ENCODE data around the gene ZNF280C.

The ZNF280C gene

DNA sequence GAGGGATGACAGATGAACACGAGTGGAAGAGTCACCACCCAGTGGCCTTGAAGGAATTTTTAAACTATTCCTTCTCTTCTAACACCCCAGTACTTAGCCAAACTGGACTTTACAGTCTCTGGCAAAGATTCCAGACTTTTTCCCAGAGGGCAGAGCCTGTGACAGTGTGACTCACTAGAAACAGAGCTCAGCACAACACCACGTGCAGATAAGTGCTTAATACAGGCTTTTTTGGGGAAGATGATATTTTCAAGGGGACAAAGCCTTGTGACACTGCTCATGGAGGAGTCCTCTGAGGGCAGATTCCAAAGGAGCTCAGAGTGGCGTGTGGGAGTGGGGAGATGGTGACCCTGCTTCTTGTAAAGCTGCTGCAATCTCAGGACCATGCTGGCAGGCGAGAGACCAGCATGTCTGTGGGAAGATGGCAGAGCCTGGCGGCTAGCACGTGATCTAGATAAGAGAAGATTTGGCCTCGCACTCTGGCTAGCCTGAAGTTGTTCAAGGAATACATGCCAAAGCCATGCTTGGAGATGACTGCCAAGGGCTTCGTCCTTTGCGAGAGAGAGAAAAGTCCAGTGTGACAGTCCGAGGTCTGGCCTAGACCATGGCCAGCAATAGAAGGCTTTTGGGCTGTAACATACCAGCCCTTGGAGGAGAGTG lies 94.5 kb downstream of the ZNF280C start:
- DNase-seq, result no peak

DNA sequence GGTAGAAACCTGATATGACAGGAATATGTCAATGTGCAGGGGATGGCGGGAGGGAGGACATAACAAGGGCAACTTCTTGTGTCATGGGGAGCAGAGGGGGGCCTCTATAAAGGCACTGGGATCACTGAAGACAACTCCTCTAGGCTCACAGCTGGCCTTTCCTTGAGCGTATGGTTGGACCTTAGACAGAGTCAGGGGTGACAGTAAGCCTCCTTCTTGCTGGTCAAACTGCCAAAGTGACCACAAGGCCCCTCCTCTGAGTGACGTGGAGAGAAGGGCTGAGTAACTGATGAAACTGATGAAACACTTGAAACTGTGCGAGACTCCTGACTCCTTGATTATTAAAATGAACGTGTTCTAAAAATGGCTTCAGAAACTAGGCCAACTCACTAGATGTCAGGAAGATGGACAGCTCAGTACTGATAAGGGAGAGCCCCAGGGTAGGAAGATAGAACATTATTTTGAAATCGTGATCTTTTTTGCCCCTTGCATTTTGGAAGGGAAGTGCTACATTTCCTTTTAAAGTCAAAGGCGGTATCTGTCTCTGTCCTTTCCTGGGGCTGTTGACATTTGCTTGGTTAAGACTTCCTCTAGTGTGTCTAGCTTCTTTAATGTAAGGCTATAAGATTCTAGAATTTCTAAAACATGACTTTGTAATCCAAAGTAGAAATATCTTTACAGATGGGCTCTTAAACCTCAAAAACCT lies 95.4 kb downstream of the ZNF280C start:
- no peak for DNase-seq

DNA sequence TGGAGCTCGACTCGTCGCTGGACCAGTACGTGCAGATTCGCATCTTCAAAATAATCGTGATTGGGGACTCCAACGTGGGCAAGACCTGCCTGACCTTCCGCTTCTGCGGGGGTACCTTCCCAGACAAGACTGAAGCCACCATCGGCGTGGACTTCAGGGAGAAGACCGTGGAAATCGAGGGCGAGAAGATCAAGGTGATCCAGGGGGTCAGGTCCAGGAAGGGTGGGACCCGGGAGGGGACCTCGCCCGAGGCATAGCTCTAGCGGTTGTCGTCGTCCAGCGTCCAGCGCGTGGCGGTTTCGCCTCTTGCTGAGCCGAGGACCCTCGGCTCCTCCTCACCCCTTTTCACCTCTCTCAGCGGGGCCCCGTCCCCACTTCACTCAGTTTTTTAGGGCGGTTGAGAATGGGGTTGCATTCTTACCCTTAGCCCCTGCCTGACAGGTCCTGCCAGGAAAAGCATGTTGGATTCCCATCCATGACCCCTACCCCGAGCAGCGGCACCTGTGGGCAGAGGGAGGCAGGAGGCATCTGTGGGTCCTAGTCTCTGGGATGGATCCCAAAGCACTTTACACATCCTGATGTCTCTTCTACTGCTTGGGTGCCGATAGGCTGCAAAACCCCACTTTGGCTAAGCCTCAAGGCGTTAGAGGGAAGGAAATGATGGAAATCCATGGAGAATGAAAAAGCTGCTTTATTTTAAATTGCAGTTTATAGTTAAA lies 96.4 kb downstream of the ZNF280C start:
- no peak for DNase-seq

DNA sequence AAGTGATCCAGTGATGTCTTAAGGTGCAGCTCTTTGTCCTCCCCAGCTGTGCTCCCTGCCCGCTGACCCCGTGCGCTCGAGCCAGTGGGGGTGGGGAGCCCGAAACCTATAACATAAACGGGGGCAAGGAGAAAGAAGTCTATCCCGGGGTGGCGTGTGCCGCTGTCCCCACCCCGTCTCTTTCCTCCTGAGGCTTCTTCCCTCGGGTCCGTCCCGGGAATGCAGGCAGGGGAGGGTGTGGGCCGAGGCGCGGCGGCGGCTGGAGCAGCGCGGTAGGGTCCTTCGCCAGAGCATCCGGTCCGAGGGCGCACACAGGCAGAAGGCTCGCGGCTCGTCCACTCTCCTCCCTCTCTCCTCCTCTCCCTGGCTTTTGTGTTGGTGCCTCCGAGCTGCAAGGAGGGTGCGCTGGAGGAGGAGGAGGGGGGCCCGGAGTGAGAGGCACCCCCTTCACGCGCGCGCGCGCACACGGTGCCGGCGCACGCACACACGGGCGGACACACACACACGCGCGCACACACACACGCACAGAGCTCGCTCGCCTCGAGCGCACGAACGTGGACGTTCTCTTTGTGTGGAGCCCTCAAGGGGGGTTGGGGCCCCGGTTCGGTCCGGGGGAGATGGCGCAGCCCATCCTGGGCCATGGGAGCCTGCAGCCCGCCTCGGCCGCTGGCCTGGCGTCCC lies 97.1 kb downstream of the ZNF280C start, which contains the start of gene RAB33A:
Gene RAB33A, plus strand, starts transcription at position 517 of the 681 bp plus-strand sequence. Its CDS starts 101 bp downstream, at position 618.
- peak; percentile 13 for DNase-seq

DNA sequence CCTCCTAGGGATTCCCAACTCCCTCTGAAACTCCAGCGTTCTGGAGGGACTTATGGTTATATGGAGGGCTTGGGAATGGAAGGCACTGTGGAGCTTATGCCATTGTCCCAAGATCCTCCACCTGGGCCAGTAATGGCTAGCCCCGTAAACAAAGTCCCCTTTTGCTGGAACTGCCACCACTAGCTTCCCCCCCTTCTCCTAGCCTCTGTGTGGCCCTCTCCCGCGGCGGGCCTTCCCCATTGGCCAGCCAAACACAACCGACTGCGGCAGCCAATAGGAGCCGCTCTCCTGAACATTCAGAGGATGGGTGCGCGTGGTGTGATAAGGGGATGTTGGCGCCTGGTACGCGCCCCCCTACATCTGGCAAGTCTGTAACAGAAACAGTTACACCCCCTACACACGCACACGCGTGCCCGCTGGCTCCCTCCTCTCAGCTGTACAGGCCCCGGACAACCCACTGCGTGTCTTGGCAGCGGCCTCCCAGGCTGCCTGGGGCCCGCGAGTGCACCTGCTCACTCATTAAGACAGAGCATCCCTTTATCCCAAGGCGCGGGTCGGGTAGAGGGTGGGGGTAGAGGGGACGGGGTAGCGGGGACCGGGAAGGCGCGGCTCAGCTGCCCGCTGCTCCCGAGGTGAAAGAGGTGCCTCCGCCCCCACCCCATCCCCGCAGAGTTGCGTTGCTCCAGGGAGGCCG lies 97.8 kb downstream of the ZNF280C start:
- DNase-seq, result peak; percentile 88

DNA sequence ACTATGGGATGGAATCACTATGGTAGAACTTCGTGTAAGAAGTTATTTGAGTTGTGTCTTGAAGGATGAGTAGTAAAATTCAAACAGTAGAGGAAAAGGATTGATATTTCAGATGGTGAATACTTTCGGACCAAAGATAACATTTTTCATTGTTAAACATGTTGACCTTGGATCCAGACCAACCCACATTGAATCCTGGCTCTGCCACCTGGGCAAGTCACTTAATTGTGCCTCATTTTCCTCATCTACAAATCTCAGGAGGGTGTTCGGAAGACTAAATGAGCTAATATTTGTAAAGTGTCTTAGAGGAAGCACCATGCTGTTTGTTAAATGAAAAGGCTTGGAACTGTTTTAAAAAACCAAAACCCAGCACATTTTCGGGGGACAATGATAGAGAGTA lies 101.7 kb downstream of the ZNF280C start:
- no peak for DNase-seq

DNA sequence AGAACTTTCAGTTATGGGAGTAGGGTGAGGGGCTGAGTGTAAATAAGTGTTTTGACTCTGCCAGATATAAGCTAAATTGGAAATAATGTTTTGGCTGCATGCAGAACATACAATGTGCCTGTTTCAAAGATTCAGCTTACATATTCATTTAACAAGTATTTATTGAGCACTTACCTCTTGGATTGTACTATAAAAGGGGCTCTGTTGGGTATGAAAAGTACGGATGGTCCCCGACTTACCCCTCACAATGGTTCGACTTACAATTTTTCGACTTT lies 102.3 kb downstream of the ZNF280C start:
- DNase-seq, result no peak

DNA sequence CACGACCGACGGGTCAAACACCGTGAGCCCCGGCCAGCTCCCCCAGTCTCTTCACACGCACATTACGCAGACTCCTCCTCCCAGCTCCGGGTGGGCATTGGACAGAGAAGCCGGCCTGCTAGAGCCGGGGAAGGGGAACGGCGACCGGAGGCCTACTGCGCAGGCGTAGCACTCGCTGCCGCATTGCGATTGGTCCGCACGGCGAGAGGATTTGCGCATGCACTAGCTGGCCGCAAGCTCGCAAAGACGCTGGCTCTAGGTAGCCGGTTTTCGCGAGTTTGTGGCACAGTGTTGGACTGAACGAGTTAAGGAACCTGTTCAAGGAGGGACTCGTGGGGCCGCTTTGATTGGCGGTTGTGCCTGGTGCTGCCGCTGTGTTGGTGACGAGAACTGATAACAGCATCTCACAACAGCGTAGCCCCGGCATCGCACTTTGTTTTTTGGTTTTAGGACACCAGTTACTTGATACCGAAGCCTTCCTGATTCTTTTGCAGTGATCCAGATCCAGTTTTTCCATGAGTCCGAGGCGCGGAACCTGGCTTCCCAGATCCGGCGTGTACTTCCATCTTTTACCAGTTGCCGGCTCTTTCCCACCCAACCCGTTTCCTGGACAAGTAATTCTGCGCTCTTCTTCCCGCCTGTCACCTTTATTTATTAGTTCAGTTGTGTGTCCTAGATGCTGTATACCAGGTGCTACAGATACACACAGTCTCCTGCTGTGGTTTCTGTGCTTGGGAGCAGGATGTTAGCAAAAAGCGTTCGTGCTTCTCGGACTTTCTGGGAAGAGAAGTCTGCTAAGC lies 102.8 kb downstream of the ZNF280C start, which contains the start of gene AIFM1:
Gene AIFM1, minus strand, starts transcription at position 139 of the 800 bp plus-strand sequence. CDS start 185 bp downstream, outside the sequence.
- DNase-seq, result peak; percentile 94

DNA sequence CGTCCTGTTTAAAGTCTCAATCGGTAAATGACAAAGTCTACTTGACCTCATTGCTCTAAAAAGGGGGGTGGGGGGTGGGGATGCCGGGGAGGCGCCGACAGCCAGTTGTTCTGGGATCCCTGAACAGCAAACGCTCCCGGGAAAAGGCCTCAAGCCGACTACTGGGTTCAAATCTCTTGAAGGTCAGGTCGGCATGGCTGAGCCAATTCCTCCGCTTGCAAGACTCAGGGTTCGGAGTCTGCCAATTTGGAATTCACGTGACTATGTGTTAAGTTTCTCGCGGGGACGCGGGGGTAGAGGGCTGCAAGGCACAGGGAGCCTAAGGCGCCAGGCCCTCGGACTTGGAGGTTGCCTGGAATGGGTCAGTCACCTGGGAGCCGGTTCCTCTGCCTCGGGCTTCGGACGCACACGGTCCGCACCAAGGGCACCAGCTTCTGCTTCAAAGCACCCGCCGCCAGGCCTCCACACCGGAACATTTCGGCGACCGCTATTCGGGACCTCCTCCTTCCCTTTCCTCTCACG lies 103.5 kb downstream of the ZNF280C start:
- peak; percentile 7 for DNase-seq

DNA sequence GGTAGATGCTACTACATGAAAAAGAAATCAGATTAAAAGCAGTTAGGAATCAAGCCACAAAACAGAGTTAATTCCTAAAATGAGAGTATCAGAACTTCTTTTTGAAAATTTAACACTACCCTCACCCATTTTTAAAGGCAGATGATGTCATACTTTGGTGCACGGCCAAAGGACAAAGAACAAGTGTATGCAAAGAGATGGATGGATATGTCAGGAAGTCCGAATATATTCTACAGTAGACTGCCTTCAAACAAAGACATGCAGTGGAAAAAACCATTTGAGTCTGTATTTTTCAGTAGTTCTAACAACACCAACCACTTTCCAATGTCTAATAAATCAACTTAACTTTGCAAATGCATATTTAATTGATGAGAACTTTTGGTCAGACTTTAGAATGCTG lies 105.3 kb downstream of the ZNF280C start:
- DNase-seq, result no peak

DNA sequence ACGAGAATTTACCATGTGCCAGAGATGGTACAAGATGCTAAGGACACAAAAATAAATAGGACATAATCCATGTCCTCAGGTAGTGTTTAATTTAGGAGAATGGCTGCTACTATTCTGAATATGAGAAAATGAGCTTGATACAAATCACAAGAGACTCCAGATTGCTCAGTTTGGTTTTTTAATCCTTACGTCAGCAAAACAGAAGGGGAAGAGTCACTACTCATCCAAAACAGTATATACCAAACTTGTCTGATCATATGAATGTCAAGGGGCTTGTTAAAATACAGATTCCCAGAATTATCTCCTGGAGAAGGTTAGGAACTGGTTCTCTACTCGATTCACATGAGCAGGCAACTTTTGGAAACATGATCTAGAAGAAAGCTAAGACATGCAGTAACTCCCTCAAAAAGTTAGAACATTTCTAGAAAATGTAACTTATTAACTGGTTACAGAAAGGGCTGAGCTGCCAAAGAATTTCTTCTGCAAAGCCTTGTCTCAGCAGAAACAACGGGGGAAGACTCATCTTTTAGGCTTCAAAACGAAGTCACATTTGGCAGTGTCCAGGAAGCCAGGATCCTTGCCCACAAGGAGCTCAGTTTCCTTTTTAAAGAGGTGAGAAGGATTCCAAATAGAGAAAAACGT lies 106.5 kb downstream of the ZNF280C start:
- no peak for DNase-seq

DNA sequence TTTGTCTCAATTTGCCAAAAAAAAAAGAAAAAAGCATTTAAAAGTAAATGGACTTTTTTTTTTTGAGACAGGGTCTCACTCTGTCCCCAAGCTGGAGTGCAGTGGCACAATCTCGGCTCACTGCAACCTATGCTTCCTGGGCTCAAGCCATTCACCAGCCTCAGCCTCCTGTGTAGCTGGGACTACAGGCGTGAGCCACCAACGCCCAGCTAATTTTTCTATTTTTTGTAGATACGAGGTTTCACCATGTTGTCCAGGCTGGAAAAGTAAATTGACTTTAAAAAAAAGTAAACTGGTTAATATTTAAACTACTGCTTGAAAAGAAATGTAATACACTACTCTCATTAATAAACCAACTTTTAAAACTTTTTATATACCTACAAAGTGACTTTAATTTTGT lies 108.9 kb downstream of the ZNF280C start:
- no peak for DNase-seq

DNA sequence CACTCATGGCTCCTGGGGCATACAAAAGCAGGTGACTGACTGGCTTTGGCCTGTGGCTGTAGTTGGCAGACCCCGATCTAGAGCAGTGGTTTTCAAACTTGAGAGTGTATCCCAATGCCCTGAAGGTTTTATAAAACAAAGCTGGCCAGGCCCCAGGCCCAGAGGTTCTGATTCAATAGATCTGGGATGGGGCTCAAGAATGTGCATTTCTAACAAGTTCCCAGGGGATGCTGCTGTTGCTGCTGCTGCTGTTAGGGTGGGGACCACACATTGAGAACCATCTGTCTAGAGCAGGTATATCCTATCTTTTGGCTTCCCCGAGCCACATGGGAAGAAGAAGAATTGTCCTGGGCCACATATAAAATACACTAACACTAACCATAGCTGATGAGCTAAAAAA lies 110.4 kb downstream of the ZNF280C start:
- DNase-seq, result no peak

DNA sequence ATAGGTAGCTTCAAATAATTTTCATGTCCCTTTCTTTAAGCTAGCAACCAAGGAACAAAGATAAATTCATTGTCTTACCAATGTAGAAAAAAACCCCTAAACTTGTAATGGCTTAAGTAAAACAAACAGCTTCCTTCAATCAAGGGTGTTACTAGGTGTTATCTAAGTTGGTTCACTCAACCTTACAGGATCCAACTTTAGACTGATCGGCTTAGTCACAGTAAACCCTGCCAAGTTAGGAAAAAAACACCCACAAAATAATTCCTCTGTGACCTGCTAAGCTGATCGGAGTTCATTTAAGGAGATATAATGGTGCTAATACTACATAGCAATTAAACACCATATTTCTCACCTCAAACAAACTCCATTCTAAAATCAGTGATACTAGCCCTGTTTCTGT lies 113.1 kb downstream of the ZNF280C start:
- no peak for DNase-seq

Measured in NCI-H345 (cell line).